ENCODE measurements around the gene BCL2. TPM values are rescaled to one million over a fixed set of nuclear protein-coding genes. Genes with fewer than 3 reads are reported as not detected.
"Not testable (repeated sequence)": the region's sequence is repeated elsewhere in the genome, so short reads cannot be mapped to it uniquely, and the experiment has no call there.

Gene BCL2
- total RNA-seq, 1 experiment from 2014 or later = 2.9 TPM

GRCh38 chr18:63206433-63207142 lies 113.0 kb downstream of the BCL2 start:
- no TSS peak for BruUV-seq (replicated peaks)
- no peaks in the 10 kb centered on the region for H3K9me3 Mint-ChIP-seq (ENCODE audit: low read depth, unreplicated experiment)

GRCh38 chr18:63205791-63206252 lies 113.7 kb downstream of the BCL2 start:
- Mint-ChIP-seq H3K4me3 (ENCODE audit: low read depth, unreplicated experiment) (no peak overlapping the region), H3K27me3 (ENCODE audit: unreplicated experiment) (peaks cover 63% of the 10 kb centered on the region), H3K9me3 (ENCODE audit: low read depth, unreplicated experiment) (no peaks in the 10 kb centered on the region), H3K4me1 (ENCODE audit: low read depth, unreplicated experiment) (no peaks in the 10 kb centered on the region), H3K36me3 (ENCODE audit: insufficient read depth, unreplicated experiment) (no peaks in the 10 kb centered on the region), H3K27ac (ENCODE audit: unreplicated experiment) (no peak overlapping the region)
- no peak for DNase-seq
- CTCF ChIA-PET = no interaction called here
- TF ChIP-seq CTCF (IDR thresholded peaks at IDR 0.05; ENCODE audit: unreplicated experiment) = no peak
- BruUV-seq (replicated peaks) = no TSS peak
- intact Hi-C loops (cut with micrococcal nuclease; ENCODE audit: unreplicated experiment) = no loop called here

More at GRCh38 chr18:63206433-63207142, 113.0 kb downstream of the BCL2 start:
- Mint-ChIP-seq H3K4me1 (ENCODE audit: low read depth, unreplicated experiment) (no peaks in the 10 kb centered on the region), H3K27me3 (ENCODE audit: unreplicated experiment) (peaks cover 63% of the 10 kb centered on the region), H3K27ac (ENCODE audit: unreplicated experiment) (no peak overlapping the region), H3K4me3 (ENCODE audit: low read depth, unreplicated experiment) (no peak overlapping the region), H3K36me3 (ENCODE audit: insufficient read depth, unreplicated experiment) (no peaks in the 10 kb centered on the region)
- intact Hi-C loops (cut with micrococcal nuclease; ENCODE audit: unreplicated experiment) = no loop called here
- no peak for DNase-seq
- CTCF ChIA-PET = no interaction called here
- TF ChIP-seq CTCF (IDR thresholded peaks at IDR 0.05; ENCODE audit: unreplicated experiment) = no peak

- intact Hi-C loops (cut with micrococcal nuclease; ENCODE audit: unreplicated experiment) = no loop called here
Observed at GRCh38 chr18:63203497-63203896, 116.1 kb downstream of the BCL2 start.

GRCh38 chr18:63202828-63203227 lies 116.7 kb downstream of the BCL2 start:
- Mint-ChIP-seq H3K27ac (ENCODE audit: unreplicated experiment) (no peak overlapping the region), H3K4me1 (ENCODE audit: low read depth, unreplicated experiment) (no peaks in the 10 kb centered on the region), H3K27me3 (ENCODE audit: unreplicated experiment) (peaks cover 37% of the 10 kb centered on the region), H3K9me3 (ENCODE audit: low read depth, unreplicated experiment) (no peaks in the 10 kb centered on the region), H3K4me3 (ENCODE audit: low read depth, unreplicated experiment) (no peak overlapping the region), H3K36me3 (ENCODE audit: insufficient read depth, unreplicated experiment) (no peaks in the 10 kb centered on the region)
- intact Hi-C loops (cut with micrococcal nuclease; ENCODE audit: unreplicated experiment) = no loop called here
- CTCF ChIA-PET = no interaction called here
- no peak for TF ChIP-seq CTCF (IDR thresholded peaks at IDR 0.05; ENCODE audit: unreplicated experiment)
- DNase-seq = no peak
- BruUV-seq (replicated peaks) = no TSS peak

More at GRCh38 chr18:63203497-63203896, 116.1 kb downstream of the BCL2 start:
- Mint-ChIP-seq H3K4me3 (ENCODE audit: low read depth, unreplicated experiment) (no peak overlapping the region), H3K36me3 (ENCODE audit: insufficient read depth, unreplicated experiment) (no peaks in the 10 kb centered on the region), H3K4me1 (ENCODE audit: low read depth, unreplicated experiment) (no peaks in the 10 kb centered on the region), H3K27me3 (ENCODE audit: unreplicated experiment) (peaks cover 44% of the 10 kb centered on the region), H3K27ac (ENCODE audit: unreplicated experiment) (no peak overlapping the region), H3K9me3 (ENCODE audit: low read depth, unreplicated experiment) (no peaks in the 10 kb centered on the region)
- TF ChIP-seq CTCF (IDR thresholded peaks at IDR 0.05; ENCODE audit: unreplicated experiment) = no peak
- CTCF ChIA-PET = no interaction called here
- BruUV-seq (replicated peaks) = no TSS peak
- DNase-seq = no peak

- H3K4me1 Mint-ChIP-seq (ENCODE audit: low read depth, unreplicated experiment); H3K27ac Mint-ChIP-seq (ENCODE audit: unreplicated experiment); H3K4me3 Mint-ChIP-seq (ENCODE audit: low read depth, unreplicated experiment); DNase-seq; H3K36me3 Mint-ChIP-seq (ENCODE audit: insufficient read depth, unreplicated experiment); intact Hi-C loops (cut with micrococcal nuclease; ENCODE audit: unreplicated experiment); BruUV-seq (replicated peaks); H3K9me3 Mint-ChIP-seq (ENCODE audit: low read depth, unreplicated experiment); CTCF ChIA-PET: not testable (repeated sequence)
- peaks cover 23% of the 10 kb centered on the region for H3K27me3 Mint-ChIP-seq (ENCODE audit: unreplicated experiment)
Observed at GRCh38 chr18:63201456-63201855, 118.1 kb downstream of the BCL2 start.

All from Calu3 (cell line).